CD14-positive monocyte (primary cell): ENCODE results near the gene MAFF. TPM values are rescaled to one million over a fixed set of nuclear protein-coding genes. Genes with fewer than 3 reads are reported as not detected.

Source experiments
- DNase-seq, 3 donors: peaks; one replicate each; pipeline ENCODE4 v3.0.0-alpha.2; 2011 to 2022
- H2AFZ ChIP-seq: 2 replicates; pipeline ENCODE4 v1.6.0; 2012; ENCODE audit warnings: mild to moderate bottlenecking, low read depth, low read length, inconsistent platforms; ENCODE audit not compliant: insufficient read depth, poor library complexity, severe bottlenecking
- H3K27ac ChIP-seq, 2 donors: 1 replicate in 1 of 2; 2 replicates in 1 of 2; pipeline ENCODE4 v1.5.1; 2012 to 2013; ENCODE audit warnings: low read length in 2 of 2, control low read depth in 1 of 2, inconsistent platforms in 1 of 2, low read depth in 1 of 2, mild to moderate bottlenecking in 1 of 2
- H3K27me3 ChIP-seq, 2 donors: one replicate each; pipeline versions ENCODE4 v1.6.0 to v1.6.1; 2011 to 2013; ENCODE audit warnings: low read length in 2 of 2; ENCODE audit not compliant: control insufficient read depth in 2 of 2, insufficient read depth in 2 of 2
- H3K36me3 ChIP-seq, 2 donors: replicated peaks in 1 of 2; 1 replicate in 1 of 2; 2 replicates in 1 of 2; pipeline versions ENCODE4 v1.5.1 to v1.6.1; 2012 to 2013; ENCODE audit warnings: low read length in 2 of 2, control low read depth in 1 of 2, inconsistent platforms in 1 of 2, mild to moderate bottlenecking in 1 of 2; ENCODE audit not compliant: insufficient read depth in 2 of 2, control insufficient read depth in 1 of 2
- H3K4me1 ChIP-seq, 2 donors: 1 replicate in 1 of 2; 2 replicates in 1 of 2; pipeline versions ENCODE4 v1.5.1 to v1.6.1; 2012 to 2013; ENCODE audit warnings: low read length in 2 of 2, control low read depth in 1 of 2, inconsistent platforms in 1 of 2, mild to moderate bottlenecking in 1 of 2, moderate library complexity in 1 of 2; ENCODE audit not compliant: insufficient read depth in 2 of 2, control insufficient read depth in 1 of 2
- H3K4me2 ChIP-seq: replicated peaks from 2 replicates; pipeline ENCODE3; 2012; ENCODE audit warnings: low read length, moderate library complexity, mild to moderate bottlenecking; ENCODE audit not compliant: poor library complexity, severe bottlenecking; ENCODE audit errors: extremely low read depth
- H3K4me3 ChIP-seq, 3 experiments: fragments of 200-600 bp in 1 of 3; sonication (generic) in 1 of 3; replicated peaks in 1 of 3; 1 replicate in 2 of 3; 2 replicates in 1 of 3; pipeline ENCODE4 v1.5.1; 2011 to 2013; ENCODE audit warnings: low read length in 3 of 3, mild to moderate bottlenecking in 3 of 3, control low read depth in 2 of 3, low read depth in 2 of 3, inconsistent platforms in 1 of 3, moderate library complexity in 1 of 3
- H3K79me2 ChIP-seq: 2 replicates; pipeline ENCODE4 v1.6.0; 2012; ENCODE audit warnings: mild to moderate bottlenecking, control low read depth, inconsistent platforms, low read length, moderate library complexity; ENCODE audit not compliant: insufficient read depth
- H3K9ac ChIP-seq: 2 replicates; pipeline ENCODE4 v1.6.0; 2017; ENCODE audit warnings: low read length, mild to moderate bottlenecking; ENCODE audit not compliant: insufficient read depth, poor library complexity, severe bottlenecking
- H3K9me3 ChIP-seq, 2 donors: replicated peaks in 1 of 2; 1 replicate in 1 of 2; 2 replicates in 1 of 2; pipeline versions ENCODE4 v1.5.1 to v1.6.1; 2012 to 2013; ENCODE audit warnings: low read length in 2 of 2, control low read depth in 1 of 2; ENCODE audit not compliant: control insufficient read depth in 1 of 2, insufficient read depth in 1 of 2
- H4K20me1 ChIP-seq: 2 replicates; pipeline ENCODE4 v1.6.0; 2012; ENCODE audit warnings: mild to moderate bottlenecking, low read length, control low read depth, moderate library complexity; ENCODE audit not compliant: insufficient read depth
- H3K27ac Mint-ChIP-seq, 7 donors: one replicate each; pipeline ENCODE4 v1.8.0; 2020; ENCODE audit warnings: mild to moderate bottlenecking in 7 of 7, mixed read lengths in 7 of 7, moderate library complexity in 6 of 7, inconsistent platforms in 2 of 7
- H3K27me3 Mint-ChIP-seq, 3 donors: one replicate each; pipeline ENCODE4 v1.8.0; 2021 to 2022; ENCODE audit warnings: low read depth in 3 of 3, mild to moderate bottlenecking in 3 of 3, mixed read lengths in 3 of 3, moderate library complexity in 3 of 3, inconsistent platforms in 1 of 3
- H3K36me3 Mint-ChIP-seq, 2 donors: one replicate each; pipeline ENCODE4 v1.8.0; 2020; ENCODE audit warnings: mixed read lengths in 2 of 2, inconsistent platforms in 1 of 2, mild to moderate bottlenecking in 1 of 2
- H3K4me1 Mint-ChIP-seq: one replicate; pipeline ENCODE4 v1.8.0; 2020; ENCODE audit warnings: mild to moderate bottlenecking, mixed read lengths
- H3K4me3 Mint-ChIP-seq, 2 donors: one replicate each; pipeline ENCODE4 v1.8.0; 2020; ENCODE audit warnings: mild to moderate bottlenecking in 2 of 2, mixed read lengths in 2 of 2, moderate library complexity in 1 of 2
- H3K9me3 Mint-ChIP-seq, 7 donors: one replicate each; pipeline ENCODE4 v1.8.0; 2020 to 2022; ENCODE audit warnings: mixed read lengths in 7 of 7, mild to moderate bottlenecking in 6 of 7, moderate library complexity in 6 of 7, inconsistent platforms in 2 of 7
- WGBS: methylation state at CpG from one replicate; pipeline ENCODE4 v1.1.5; 2013; ENCODE audit warnings: missing lambda C conversion rate; ENCODE audit not compliant: insufficient coverage; 5-methylcytosine and 5-hydroxymethylcytosine counted together
- intact Hi-C, 2 donors: fragments of 100-400 bp; cut with micrococcal nuclease; formaldehyde crosslinking; loops; one replicate each; pipeline versions ENCODE4 v1.15.0 to v1.15.1; 2023
- polyA plus RNA-seq, 3 donors: library from polyadenylated mRNA; depleted of rRNA in 1 of 3; unstranded in 2 of 3; stranded (reverse) in 1 of 3; fragments of 300-500 nt in 2 of 3; fragments of >200 nt in 1 of 3; fragmentation: Illumina TruSeq in 2 of 3; gene quantifications; 1 replicate in 2 of 3; 2 replicates in 1 of 3; pipeline ENCODE4 v1.2.3, GENCODE V29; 2012 to 2021
- small RNA-seq: library from RNA; depleted of rRNA; stranded (forward); fragments of <200 nt; gene quantifications from one replicate; pipeline ENCODE3, GENCODE V24; 2012; ENCODE audit warnings: low read depth; ENCODE audit not compliant: insufficient read length
- TF ChIP-seq, protein P1 (sequence below): fragments of 200-600 bp; IDR thresholded peaks from one replicate; pipeline ENCODE4 v1.8.0; 2022; ENCODE audit warnings: antibody characterized with exemption, mild to moderate bottlenecking

Gene MAFF
- polyA plus RNA-seq, 3 donors: 1.5 to 67.3 (median 2.0) TPM

DNA sequence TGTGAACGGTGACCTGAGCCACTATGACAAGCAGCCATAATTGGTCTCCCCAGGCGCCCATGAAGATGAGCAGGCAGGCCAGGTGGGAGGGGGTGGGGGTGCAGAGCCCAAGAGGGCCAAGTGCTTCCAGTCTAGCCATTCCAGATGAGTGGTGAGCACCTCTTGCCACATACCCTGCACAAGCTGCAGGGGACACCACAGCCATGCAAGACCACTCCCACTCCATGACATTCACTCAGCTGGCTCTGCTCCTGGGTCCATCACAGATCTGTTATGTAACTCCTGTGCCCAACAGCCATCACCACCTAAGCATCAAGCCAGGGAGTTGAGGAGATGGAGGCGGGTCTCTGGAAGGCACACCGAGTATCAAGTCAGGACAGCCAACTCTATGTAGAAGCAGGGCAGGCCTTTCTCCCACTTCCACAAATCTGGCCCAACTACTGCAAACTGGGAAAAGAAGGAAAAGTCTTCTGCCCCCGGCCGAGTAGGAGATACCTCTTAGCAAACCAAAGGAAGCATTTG is 62.6 kb downstream of the MAFF start:
- intact Hi-C loops: no loop called here
- Mint-ChIP-seq H3K4me1 (peaks cover 55% of the 10 kb centered on the region), H3K36me3 (peaks cover 8 to 24% of the 10 kb centered on the region in 2 donors), H3K27ac (peak overlapping the region in 1 of 7 donors; percentile 3), H3K9me3 (no peaks in the 10 kb centered on the region), H3K4me3 (no peak overlapping the region), H3K27me3 (peaks cover 0 to 5% (median 0%) of the 10 kb centered on the region in 3 donors)
- no peaks in the 10 kb centered on the region for H3K9me3 ChIP-seq
- no peaks in the 10 kb centered on the region for H3K36me3 ChIP-seq
- TF ChIP-seq, protein P1, sequence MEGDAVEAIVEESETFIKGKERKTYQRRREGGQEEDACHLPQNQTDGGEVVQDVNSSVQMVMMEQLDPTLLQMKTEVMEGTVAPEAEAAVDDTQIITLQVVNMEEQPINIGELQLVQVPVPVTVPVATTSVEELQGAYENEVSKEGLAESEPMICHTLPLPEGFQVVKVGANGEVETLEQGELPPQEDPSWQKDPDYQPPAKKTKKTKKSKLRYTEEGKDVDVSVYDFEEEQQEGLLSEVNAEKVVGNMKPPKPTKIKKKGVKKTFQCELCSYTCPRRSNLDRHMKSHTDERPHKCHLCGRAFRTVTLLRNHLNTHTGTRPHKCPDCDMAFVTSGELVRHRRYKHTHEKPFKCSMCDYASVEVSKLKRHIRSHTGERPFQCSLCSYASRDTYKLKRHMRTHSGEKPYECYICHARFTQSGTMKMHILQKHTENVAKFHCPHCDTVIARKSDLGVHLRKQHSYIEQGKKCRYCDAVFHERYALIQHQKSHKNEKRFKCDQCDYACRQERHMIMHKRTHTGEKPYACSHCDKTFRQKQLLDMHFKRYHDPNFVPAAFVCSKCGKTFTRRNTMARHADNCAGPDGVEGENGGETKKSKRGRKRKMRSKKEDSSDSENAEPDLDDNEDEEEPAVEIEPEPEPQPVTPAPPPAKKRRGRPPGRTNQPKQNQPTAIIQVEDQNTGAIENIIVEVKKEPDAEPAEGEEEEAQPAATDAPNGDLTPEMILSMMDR: no peak
- H3K4me3 ChIP-seq: no peak overlapping the region
- H3K4me2 ChIP-seq: no peak overlapping the region
- H3K27ac ChIP-seq: no peak overlapping the region
- DNase-seq: no peak
- peaks cover 34% of the 10 kb centered on the region for H4K20me1 ChIP-seq
- WGBS: 100% methylated on average over 1 of the region's 6 CpGs
- H3K4me1 ChIP-seq: peaks cover 43 to 49% of the 10 kb centered on the region in 2 donors
- peaks cover 39% of the 10 kb centered on the region for H3K79me2 ChIP-seq
- no peak overlapping the region for H2AFZ ChIP-seq
- no peaks in the 10 kb centered on the region for H3K27me3 ChIP-seq
- no peak overlapping the region for H3K9ac ChIP-seq

Small RNA genes within 50 kb of the gene (small RNA-seq; reads per million reads assigned to genes)
- not detected for gene RN7SL704P

Other genes with a start within 250 kb of the MAFF start
- not detected for gene C22orf23, start 248.4 kb upstream of the MAFF start, polyA plus RNA-seq
- gene POLR2F, start 248.3 kb upstream of the MAFF start, polyA plus RNA-seq: 100 to 1,000 TPM in 2 of 3 donors, 10 to 100 TPM in 1; 45.4 to 182 (median 143) TPM
- gene SOX10, start 217.4 kb upstream of the MAFF start, polyA plus RNA-seq: not detected
- 10 to 100 TPM in 1 of 3 donors, 1 to 10 TPM in 2; 6.4 to 16.9 (median 7.2) TPM for gene PICK1, start 144.6 kb upstream of the MAFF start, polyA plus RNA-seq
- not detected for gene SLC16A8, start 117.8 kb upstream of the MAFF start, polyA plus RNA-seq
- gene BAIAP2L2, start 91.3 kb upstream of the MAFF start, polyA plus RNA-seq: under 1 TPM in 1 of 3 donors, not detected in 2; 0.11 TPM
- gene PLA2G6, start 20.2 kb upstream of the MAFF start, polyA plus RNA-seq: 1 to 10 TPM in 1 of 3 donors, under 1 TPM in 2; 0.43 to 8.3 (median 0.62) TPM
- gene TMEM184B, start 71.0 kb downstream of the MAFF start, polyA plus RNA-seq: 10 to 100 TPM in 2 of 3 donors, 1 to 10 TPM in 1; 7.4 to 17.7 (median 10.6) TPM
- 10 to 100 TPM in 1 of 3 donors, 1 to 10 TPM in 2; 1.9 to 44.7 (median 3.1) TPM for gene CSNK1E, start 115.4 kb downstream of the MAFF start, polyA plus RNA-seq